Breast epithelium (tissue), 3 donors: ENCODE results near the gene CCDC85A.

Experiments used
- CTCF ChIP-seq, 3 donors: fragments of 450-650 bp; IDR thresholded peaks; one replicate each; pipeline ENCODE4 v1.5.1; 2016 to 2017; ENCODE audit warnings: antibody characterized with exemption in 3 of 3, mild to moderate bottlenecking in 3 of 3, moderate library complexity in 3 of 3
- POLR2A ChIP-seq: fragments of 450-650 bp; IDR thresholded peaks from one replicate; pipeline ENCODE4 v1.6.1; 2016; ENCODE audit warnings: antibody characterized with exemption, mild to moderate bottlenecking, moderate library complexity
- POLR2AphosphoS5 ChIP-seq, 3 donors: sonication (generic); formaldehyde crosslinking; IDR thresholded peaks; one replicate each; pipeline ENCODE4 v1.6.1; 2017; ENCODE audit warnings: antibody characterized with exemption in 3 of 3

GRCh38 chr2:56297671-56298070 lies 113.9 kb downstream of the CCDC85A start:
- TF ChIP-seq CTCF (IDR thresholded peaks at IDR 0.05) = no peak
- no peak for TF ChIP-seq POLR2AphosphoS5 (IDR thresholded peaks at IDR 0.05)
- no peak for TF ChIP-seq POLR2A
